Measurements from ENCODE around the gene RABGAP1L. TPM values are rescaled to one million over a fixed set of nuclear protein-coding genes. Genes with fewer than 3 reads are reported as not detected.

Gene RABGAP1L
- total and polyA plus RNA-seq, 10 of the 15 experiments (the other 5 are each of a cell fraction or from before 2014, with no cell fraction given): 5.8 to 194 (median 113) TPM

- TF ChIP-seq NKRF (conservative IDR thresholded peaks at IDR 0.05) (no peak), TARDBP (IDR thresholded peaks at IDR 0.05; ENCODE audit: borderline replicate concordance) (no peak), POLR2AphosphoS2 (IDR thresholded peaks at IDR 0.05; ENCODE audit: low read depth, low read length) (no peak), MTA3 (IDR thresholded peaks at IDR 0.05; ENCODE audit: borderline replicate concordance, low read length) (peak; percentile 58; the same call in 1 of the 2 replicates), ZNF24 (IDR thresholded peaks at IDR 0.05) (no peak), IRF3 (IDR thresholded peaks at IDR 0.05) (no peak), ZNF217 (IDR thresholded peaks at IDR 0.05) (no peak), RELB (IDR thresholded peaks at IDR 0.05; ENCODE audit: low read depth) (no peak), TCF7 (IDR thresholded peaks at IDR 0.05; ENCODE audit: borderline replicate concordance) (no peak), CREM (IDR thresholded peaks at IDR 0.05; ENCODE audit: low read depth) (peak; percentile 72), RFX5 (IDR thresholded peaks at IDR 0.05; ENCODE audit: low read depth, low read length) (no peak), NR2C2 (IDR thresholded peaks at IDR 0.05; ENCODE audit: borderline replicate concordance, control insufficient read depth, insufficient read length, low read depth) (no peak), REST (IDR thresholded peaks at IDR 0.05; ENCODE audit: low read depth, low read length) (no peak), CREB1 (IDR thresholded peaks at IDR 0.05; ENCODE audit: low read depth) (no peak), SMC3 (IDR thresholded peaks at IDR 0.05; ENCODE audit: borderline replicate concordance, low read length) (no peak), JUNB (IDR thresholded peaks at IDR 0.05) (peak; percentile 63), SMAD5 (IDR thresholded peaks at IDR 0.05; ENCODE audit: low read depth) (no peak)
- TF ChIP-seq, protein P1, sequence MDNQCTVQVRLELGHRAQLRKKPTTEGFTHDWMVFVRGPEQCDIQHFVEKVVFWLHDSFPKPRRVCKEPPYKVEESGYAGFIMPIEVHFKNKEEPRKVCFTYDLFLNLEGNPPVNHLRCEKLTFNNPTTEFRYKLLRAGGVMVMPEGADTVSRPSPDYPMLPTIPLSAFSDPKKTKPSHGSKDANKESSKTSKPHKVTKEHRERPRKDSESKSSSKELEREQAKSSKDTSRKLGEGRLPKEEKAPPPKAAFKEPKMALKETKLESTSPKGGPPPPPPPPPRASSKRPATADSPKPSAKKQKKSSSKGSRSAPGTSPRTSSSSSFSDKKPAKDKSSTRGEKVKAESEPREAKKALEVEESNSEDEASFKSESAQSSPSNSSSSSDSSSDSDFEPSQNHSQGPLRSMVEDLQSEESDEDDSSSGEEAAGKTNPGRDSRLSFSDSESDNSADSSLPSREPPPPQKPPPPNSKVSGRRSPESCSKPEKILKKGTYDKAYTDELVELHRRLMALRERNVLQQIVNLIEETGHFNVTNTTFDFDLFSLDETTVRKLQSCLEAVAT (IDR thresholded peaks at IDR 0.05): no peak
- TF ChIP-seq, protein P2, sequence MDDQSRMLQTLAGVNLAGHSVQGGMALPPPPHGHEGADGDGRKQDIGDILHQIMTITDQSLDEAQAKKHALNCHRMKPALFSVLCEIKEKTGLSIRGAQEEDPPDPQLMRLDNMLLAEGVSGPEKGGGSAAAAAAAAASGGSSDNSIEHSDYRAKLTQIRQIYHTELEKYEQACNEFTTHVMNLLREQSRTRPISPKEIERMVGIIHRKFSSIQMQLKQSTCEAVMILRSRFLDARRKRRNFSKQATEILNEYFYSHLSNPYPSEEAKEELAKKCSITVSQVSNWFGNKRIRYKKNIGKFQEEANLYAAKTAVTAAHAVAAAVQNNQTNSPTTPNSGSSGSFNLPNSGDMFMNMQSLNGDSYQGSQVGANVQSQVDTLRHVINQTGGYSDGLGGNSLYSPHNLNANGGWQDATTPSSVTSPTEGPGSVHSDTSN (IDR thresholded peaks at IDR 0.05; ENCODE audit: insufficient replicate concordance, low read depth, low read length): no peak
These were observed 47.0 kb downstream of the RABGAP1L start (continued) for GRCh38 chr1:174206148-174206836.

All from GM12878 (cell line).